Neural crest cell (in vitro differentiated cells): Measurements from ENCODE around the gene CLOCK. TPM values are rescaled to one million over a fixed set of nuclear protein-coding genes. Genes with fewer than 3 reads are reported as not detected.

ENCODE experiments used
- DNase-seq: peaks from one replicate; pipeline ENCODE4 v3.0.0; 2021; ENCODE audit warnings: low read depth, mixed read lengths, low spot score
- H3K27ac Mint-ChIP-seq: one replicate; pipeline ENCODE4 v1.8.0; 2021; ENCODE audit warnings: mild to moderate bottlenecking, mixed read lengths; ENCODE audit not compliant: unreplicated experiment
- H3K27me3 Mint-ChIP-seq: 2 replicates; pipeline ENCODE4 v1.8.0; 2021; ENCODE audit warnings: low read depth, mild to moderate bottlenecking, mixed read lengths
- H3K36me3 Mint-ChIP-seq: 2 replicates; pipeline ENCODE4 v1.8.0; 2021; ENCODE audit warnings: low read depth, mild to moderate bottlenecking, mixed read lengths
- H3K4me1 Mint-ChIP-seq: 2 replicates; pipeline ENCODE4 v1.8.0; 2021; ENCODE audit warnings: mixed read lengths
- H3K4me3 Mint-ChIP-seq: one replicate; pipeline ENCODE4 v1.8.0; 2021; ENCODE audit warnings: mild to moderate bottlenecking, mixed read lengths
- H3K9me3 Mint-ChIP-seq: 2 replicates; pipeline ENCODE4 v1.8.0; 2021; ENCODE audit warnings: mixed read lengths
- CTCF ChIP-seq: fragments of 200-600 bp; sonication (generic); conservative IDR thresholded peaks from 2 replicates; pipeline ENCODE4 v1.5.0; 2021; ENCODE audit warnings: antibody characterized with exemption, mild to moderate bottlenecking
- total RNA-seq: library from RNA; stranded (reverse); gene quantifications from 2 replicates; pipeline ENCODE4 v1.2.1, GENCODE V29; 2021

Gene CLOCK
- total RNA-seq, 1 donor from 2014 or later: 21.6 TPM

- H3K27ac Mint-ChIP-seq: no peak overlapping the region
- TF ChIP-seq CTCF: no peak
- DNase-seq: no peak
- H3K36me3 Mint-ChIP-seq: peaks cover 20% of the 10 kb centered on the region
- H3K27me3 Mint-ChIP-seq: no peaks in the 10 kb centered on the region
- no peaks in the 10 kb centered on the region for H3K9me3 Mint-ChIP-seq
- H3K4me3 Mint-ChIP-seq: no peak overlapping the region
- peaks cover 13% of the 10 kb centered on the region for H3K4me1 Mint-ChIP-seq
These were observed 139.6 kb downstream of the CLOCK start for GRCh38 chr4:55407119-55407518.

GRCh38 chr4:55406545-55406944 is 140.2 kb downstream of the CLOCK start:
- Mint-ChIP-seq H3K9me3 (no peaks in the 10 kb centered on the region), H3K4me3 (no peak overlapping the region), H3K27me3 (no peaks in the 10 kb centered on the region), H3K36me3 (peaks cover 20% of the 10 kb centered on the region), H3K4me1 (peaks cover 13% of the 10 kb centered on the region), H3K27ac (peak overlapping the region; percentile 85)
- TF ChIP-seq CTCF: no peak
- DNase-seq: no peak

GRCh38 chr4:55405073-55405472 is 141.6 kb downstream of the CLOCK start:
- no peak for TF ChIP-seq CTCF
- H3K27ac Mint-ChIP-seq: no peak overlapping the region
- no peaks in the 10 kb centered on the region for H3K9me3 Mint-ChIP-seq
- no peak for DNase-seq
- no peak overlapping the region for H3K4me3 Mint-ChIP-seq
- peaks cover 26% of the 10 kb centered on the region for H3K36me3 Mint-ChIP-seq
- H3K27me3 Mint-ChIP-seq: no peaks in the 10 kb centered on the region
- H3K4me1 Mint-ChIP-seq: peaks cover 16% of the 10 kb centered on the region

GRCh38 chr4:55399581-55399980 is 147.1 kb downstream of the CLOCK start:
- Mint-ChIP-seq H3K36me3 (peaks cover 19% of the 10 kb centered on the region), H3K4me3 (peak overlapping the region; percentile 95), H3K9me3 (no peaks in the 10 kb centered on the region), H3K27me3 (no peaks in the 10 kb centered on the region), H3K4me1 (peaks cover 38% of the 10 kb centered on the region), H3K27ac (no peak overlapping the region)
- TF ChIP-seq CTCF: no peak
- DNase-seq: no peak

GRCh38 chr4:55398966-55399365 is 147.7 kb downstream of the CLOCK start:
- Mint-ChIP-seq H3K9me3 (no peaks in the 10 kb centered on the region), H3K36me3 (peaks cover 18% of the 10 kb centered on the region), H3K4me3 (peak overlapping the region; percentile 95), H3K4me1 (peaks cover 38% of the 10 kb centered on the region), H3K27me3 (no peaks in the 10 kb centered on the region), H3K27ac (no peak overlapping the region)
- TF ChIP-seq CTCF: no peak
- no peak for DNase-seq

GRCh38 chr4:55398461-55398860 is 148.2 kb downstream of the CLOCK start:
- Mint-ChIP-seq H3K9me3 (no peaks in the 10 kb centered on the region), H3K27me3 (no peaks in the 10 kb centered on the region), H3K4me3 (peak overlapping the region; percentile 95), H3K36me3 (peaks cover 14% of the 10 kb centered on the region), H3K27ac (no peak overlapping the region), H3K4me1 (peaks cover 38% of the 10 kb centered on the region)
- DNase-seq: no peak
- no peak for TF ChIP-seq CTCF
